T47D (cell line): ENCODE data around the gene WFDC2.

ENCODE experiments used
- DNase-seq, 2 experiments: peaks; one replicate each; pipeline versions ENCODE4 v3.0.0 to v3.0.0-alpha.2; 2011 to 2012; ENCODE audit warnings: low read depth in 1 of 2, low spot score in 1 of 2
- JUND ChIP-seq: IDR thresholded peaks from 2 replicates; pipeline ENCODE4 v1.6.1; 2012; ENCODE audit warnings: low read depth
- in situ Hi-C: cut with HindIII; loops from 2 replicates; pipeline ENCODE4 v1.10.0; 2016; ENCODE audit warnings: low sequenced_read_pairs, low pct_unique_long_range_greater_than_20kb

WFDC2 gene

DNA sequence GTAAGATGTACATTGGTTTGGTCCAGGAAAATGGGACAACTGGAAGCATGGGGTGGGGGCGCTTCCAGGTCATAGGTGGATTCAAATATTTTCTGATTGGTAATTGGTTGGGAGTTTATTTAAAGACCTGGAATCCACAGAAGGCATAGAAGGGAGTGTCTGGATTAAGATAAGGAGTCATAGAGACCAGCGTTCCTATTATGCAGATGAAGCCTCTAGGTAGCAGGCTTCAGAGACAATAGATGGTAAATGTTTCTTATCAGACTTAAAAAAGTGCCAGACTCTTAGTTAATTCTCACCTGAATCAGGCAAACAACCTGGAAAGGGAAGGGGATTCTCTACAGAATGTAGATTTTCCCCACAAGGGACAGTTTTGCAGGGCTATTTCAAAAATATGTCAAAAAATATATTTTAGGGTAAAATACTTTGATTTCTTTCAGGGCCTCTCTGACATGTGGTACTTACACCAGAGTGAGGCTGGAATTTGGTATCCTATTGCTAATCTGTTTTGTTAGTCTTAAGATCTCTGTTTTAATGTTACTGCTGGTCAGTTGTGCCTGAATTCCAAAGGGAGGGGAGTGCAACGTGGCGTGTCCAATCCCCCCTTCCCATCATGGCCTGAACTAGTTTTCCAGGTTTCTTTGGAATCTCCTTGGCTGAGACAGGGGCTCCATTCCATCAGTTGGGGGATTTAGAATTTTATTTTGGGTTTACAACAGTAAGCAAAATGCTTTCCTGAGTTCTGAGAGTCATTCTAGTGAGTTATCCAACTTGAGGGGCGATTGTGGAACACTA lies 28.5 kb upstream of the WFDC2 start:
- in situ Hi-C loops: no loop called here
- no peak for DNase-seq
- TF ChIP-seq JUND: no peak

DNA sequence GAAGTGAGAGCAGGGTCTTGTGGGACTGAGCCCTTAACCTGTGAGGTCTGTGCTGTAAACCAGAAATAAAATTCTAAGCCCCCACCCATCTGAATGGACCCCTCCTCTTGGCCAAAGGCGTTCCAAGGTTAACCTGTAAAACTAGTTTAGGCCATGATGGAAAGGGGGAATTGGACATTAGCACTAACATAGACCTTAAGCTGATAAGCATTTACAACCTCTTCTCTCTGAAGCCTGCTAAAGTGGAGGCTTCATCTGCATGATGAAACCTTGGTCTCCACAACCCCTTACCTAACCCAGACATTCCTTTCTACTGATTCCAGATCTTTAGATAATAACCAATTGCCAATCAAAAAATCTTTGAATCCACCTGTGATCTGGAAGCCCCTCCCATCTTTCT lies 27.8 kb upstream of the WFDC2 start:
- in situ Hi-C loops: no loop called here
- DNase-seq: no peak
- TF ChIP-seq JUND: no peak

DNA sequence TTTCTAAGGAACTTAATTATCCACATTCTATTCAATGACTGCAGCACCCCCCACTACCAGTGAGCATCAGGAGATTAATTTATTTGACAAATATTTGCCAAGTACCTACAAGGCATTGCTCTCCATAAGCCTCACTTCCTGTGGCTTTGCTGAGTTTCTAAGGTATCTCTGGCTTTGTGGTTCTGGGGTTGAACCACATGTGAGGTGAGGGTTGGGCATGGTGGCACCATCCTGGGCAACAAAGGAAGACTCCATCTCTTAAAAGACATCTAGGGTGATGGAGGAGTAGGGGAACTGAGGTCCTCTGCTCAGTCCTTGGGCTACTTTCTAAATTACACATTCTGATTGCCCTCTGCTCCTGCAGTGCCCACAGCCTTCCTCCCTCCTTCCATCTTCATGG lies 25.5 kb upstream of the WFDC2 start:
- no peak for TF ChIP-seq JUND
- DNase-seq: no peak
- in situ Hi-C loops: no loop called here

DNA sequence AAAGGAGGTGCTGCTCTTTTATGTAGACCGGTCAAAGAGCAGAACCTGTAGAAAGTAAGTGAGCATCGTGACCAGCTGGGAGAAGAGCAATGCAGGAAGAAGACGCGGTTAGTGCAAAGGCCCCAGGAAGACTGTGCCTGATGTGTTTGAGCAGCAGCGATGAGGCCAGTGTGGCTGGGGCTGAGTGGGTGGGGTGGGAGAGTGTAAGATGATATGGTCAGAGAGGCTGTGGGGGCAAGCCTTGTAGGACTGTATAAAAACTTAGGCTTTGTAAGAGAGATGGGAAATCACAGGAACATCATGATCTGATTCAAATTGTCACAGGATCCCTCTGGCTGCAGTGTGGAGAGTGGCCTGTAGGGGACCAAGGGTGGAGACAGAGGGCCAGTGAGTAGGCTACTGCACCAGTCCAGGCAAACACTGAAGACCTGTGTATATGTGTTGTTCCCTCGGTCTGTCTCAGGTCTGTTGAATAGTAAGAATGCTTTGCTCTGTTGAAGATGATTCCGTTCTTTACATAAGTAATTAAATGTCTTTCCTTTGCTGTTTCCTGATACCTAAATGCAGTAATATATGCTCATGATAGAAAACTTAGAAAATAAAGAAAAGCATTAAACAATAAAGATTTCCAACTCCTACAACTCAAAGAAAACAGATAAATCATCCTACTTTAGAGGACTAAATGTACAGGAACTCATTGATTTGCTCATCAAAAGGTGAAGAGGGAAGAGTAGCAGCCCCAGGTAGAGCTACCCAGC lies 23.6 kb upstream of the WFDC2 start:
- in situ Hi-C loops: no loop called here
- DNase-seq: peak; percentile 73 to 77
- TF ChIP-seq JUND: no peak

DNA sequence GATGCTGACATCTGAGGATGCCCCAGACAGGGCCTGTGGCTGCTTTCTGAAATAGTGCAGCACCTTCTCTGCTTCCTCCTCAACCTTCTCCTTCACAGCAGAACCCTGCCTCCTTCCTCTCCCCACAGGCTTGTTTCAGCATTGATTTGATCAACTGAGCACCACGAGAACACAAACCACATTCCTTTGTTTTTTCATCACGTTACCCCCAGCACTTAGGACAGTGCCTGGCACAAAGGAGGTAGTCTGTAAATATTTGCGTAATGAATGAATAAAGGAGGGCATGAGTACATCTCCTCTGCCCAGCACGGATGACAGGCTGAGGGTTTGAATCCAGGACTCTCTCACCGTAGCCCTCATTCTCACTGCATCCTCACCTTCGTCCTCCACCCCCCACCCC lies 21.3 kb upstream of the WFDC2 start:
- TF ChIP-seq JUND: no peak
- in situ Hi-C loops: no loop called here
- peak in 1 of 2 experiments; percentile 69 for DNase-seq

DNA sequence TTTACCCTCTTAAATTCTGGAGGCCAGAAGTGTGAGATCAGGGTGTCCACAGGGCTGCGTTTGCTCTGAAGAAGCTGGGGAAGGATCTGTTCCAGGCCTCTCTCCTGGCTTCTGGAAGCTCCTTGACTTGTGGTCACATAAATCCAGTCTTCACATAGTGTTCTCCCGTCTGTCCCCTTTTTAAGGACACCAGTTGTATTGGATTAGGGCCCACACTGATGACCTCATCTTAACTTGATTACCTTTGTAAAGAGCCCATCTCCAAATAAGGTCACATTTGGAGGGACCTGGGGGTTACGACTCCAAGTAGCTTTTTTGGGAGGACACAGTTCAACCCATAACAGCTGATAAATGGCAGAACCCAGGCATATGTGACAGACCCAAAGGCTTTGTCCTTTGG lies 20.0 kb upstream of the WFDC2 start:
- no peak for DNase-seq
- TF ChIP-seq JUND: no peak
- in situ Hi-C loops: no loop called here

DNA sequence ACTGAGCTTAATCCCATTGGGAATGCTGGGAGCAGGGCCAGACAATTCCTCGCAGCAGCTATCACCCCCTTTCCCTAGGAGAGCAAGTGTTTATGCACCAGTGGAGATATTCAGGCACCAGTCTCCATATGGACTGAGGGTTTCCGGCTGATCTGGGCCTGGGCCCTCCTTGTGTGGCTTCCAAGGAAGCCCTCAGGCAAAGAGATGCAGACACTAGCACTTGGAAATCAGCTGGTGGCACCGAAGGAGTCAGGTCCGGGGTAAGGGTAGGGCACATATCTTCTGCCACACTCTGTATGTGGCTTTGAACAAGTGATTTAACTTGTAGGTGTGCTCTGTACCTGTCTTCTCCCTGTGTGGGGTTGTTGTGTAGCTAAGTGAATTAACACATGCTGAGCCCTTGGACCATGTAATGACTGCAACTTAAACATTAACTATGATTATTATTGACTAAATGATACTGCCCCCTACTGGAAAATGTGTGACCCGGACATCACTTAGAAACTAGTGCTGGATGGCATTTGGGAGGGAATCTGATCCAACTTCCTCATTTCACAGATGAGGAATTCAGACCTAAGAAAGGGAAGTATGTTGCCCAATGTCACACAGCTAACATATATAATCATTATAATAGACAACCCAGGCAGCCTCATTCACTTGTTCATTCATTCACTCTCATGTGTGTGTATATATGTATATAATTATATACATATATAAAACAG lies 19.3 kb upstream of the WFDC2 start:
- in situ Hi-C loops: no loop called here
- no peak for TF ChIP-seq JUND
- peak in 1 of 2 experiments; percentile 70 for DNase-seq

DNA sequence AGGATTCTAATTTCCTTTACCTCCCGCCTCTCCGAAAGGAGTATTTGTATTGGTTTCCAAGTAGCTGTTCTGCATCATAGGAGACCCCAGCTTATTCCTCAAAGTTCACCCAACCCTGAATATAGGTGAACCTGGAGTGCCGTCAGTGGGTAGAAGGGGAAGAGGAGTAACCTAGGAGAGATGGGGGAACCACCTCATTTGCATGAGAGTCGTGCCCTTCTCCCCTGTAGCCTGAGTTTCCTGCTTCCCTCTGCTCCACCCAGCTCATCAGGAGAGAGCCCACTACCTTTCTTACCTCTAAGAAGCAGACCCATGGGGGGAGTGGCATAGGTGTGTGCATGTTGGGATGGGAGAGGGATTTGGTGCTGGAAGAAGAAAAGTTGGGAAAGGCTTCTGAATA lies 17.3 kb upstream of the WFDC2 start:
- in situ Hi-C loops: no loop called here
- no peak for DNase-seq
- no peak for TF ChIP-seq JUND

DNA sequence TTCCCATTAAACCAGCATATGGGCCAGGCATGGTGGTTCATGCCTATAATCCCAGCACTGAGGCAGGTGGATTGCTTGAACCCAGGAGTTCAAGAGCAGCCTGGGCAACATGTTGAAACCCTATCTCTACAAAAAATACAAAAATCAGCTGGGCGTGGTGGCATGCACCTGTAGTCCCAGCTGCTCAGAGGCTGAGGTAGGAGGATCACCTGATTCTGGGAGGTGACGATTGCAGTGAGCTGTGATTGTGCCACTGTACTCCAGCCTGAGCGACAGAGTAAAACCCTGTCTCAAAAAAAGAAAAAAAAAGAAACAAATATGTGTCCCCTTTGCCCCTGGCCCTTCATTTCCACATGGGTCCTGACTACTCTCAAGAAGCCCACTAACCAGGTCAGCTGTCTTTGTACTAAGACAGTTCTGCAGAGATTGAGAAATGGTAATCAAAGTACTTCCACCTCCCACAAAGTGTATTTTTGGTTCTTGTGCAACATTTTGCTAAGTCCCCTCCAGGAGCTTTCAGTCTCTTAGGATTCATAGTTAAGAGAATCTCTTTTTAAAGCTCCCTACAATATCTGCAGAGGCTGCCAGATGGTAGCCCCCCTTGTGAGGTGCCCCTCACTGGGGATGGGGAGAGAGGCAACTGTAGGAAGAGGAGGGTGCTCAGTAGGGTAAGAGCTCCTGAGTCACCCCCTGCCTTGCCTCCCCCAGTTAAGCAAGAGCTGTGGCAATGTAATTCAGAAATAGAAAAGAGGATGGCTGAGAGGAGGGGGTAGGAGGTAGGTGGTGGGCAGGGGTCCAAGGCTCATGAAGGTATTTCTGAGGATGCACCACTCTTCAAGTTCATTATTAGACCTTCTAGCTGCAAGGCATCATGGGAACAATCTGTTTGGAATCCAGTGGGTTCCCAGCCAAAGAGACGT lies 16.5 kb upstream of the WFDC2 start:
- in situ Hi-C loops: no loop called here
- DNase-seq: no peak
- no peak for TF ChIP-seq JUND

DNA sequence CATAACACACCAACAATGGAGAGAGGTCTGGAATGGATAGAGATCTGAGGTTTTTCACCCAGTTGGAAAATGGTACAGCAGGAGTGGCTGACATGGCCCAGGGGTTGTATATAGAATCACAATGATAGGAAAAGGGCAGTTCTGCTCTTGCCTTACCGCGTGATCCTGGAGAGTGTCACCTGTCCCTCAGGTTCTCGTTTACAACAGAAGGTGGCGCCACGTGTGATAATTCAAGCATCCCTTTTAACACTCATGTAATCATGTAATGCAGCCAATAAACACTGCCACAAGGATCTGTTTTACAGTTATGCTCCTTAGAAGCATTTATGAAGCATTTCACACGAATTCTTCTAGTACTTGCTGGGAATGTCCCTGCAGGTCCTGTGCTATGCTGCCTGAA lies 12.9 kb upstream of the WFDC2 start:
- TF ChIP-seq JUND: no peak
- in situ Hi-C loops: no loop called here
- peak in 1 of 2 experiments; percentile 79 for DNase-seq

DNA sequence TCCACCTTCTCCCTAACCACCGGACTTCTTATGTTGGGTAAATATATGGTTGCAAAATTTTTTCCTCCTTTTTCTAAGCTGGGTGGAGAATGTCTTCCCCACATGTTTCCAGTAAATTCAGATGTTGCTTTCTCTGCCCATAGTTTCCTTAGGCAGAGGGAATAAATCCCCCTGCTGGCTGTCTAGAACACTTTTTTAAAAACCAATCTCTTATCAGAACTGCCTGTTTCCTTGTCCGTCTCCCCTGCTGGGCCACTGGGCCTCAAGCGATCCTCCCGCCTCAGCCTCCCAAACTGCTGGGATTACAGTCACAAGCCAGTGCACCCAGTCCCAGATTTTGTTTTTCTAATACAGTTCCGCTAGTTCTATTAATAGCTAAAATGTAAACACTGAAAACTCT lies 9.9 kb upstream of the WFDC2 start:
- in situ Hi-C loops: no loop called here
- no peak for DNase-seq
- TF ChIP-seq JUND: no peak

DNA sequence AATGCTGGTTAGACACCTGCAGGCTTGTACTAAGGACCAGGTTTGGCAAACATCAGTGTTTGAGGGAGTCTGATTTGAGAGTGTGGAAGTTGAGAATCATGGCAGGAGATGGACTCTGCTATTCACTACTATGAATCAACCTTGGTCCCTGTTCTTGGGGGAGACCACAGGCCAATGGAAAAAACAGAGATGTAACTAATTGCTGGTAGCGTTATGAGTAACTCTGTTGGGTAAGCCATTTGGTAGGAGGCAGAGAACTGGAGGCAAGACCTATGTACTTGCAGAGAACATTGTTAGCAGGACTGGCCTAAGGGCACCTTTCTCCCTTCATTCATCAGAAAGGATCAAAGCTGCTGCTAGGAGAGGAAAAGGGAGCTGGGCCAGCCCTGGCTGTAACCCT lies 8.3 kb upstream of the WFDC2 start:
- in situ Hi-C loops: no loop called here
- DNase-seq: no peak
- no peak for TF ChIP-seq JUND
